NCI-H2196 treated with DMSO at 0.1 percent for 48 hours (cell line): ENCODE data around the gene SERGEF.

Experiments used
- DNase-seq: peaks from one replicate; lab custom pipeline; 2025; ENCODE audit not compliant: unreplicated experiment; lab: John Stamatoyannopoulos, UW

The SERGEF gene

DNA sequence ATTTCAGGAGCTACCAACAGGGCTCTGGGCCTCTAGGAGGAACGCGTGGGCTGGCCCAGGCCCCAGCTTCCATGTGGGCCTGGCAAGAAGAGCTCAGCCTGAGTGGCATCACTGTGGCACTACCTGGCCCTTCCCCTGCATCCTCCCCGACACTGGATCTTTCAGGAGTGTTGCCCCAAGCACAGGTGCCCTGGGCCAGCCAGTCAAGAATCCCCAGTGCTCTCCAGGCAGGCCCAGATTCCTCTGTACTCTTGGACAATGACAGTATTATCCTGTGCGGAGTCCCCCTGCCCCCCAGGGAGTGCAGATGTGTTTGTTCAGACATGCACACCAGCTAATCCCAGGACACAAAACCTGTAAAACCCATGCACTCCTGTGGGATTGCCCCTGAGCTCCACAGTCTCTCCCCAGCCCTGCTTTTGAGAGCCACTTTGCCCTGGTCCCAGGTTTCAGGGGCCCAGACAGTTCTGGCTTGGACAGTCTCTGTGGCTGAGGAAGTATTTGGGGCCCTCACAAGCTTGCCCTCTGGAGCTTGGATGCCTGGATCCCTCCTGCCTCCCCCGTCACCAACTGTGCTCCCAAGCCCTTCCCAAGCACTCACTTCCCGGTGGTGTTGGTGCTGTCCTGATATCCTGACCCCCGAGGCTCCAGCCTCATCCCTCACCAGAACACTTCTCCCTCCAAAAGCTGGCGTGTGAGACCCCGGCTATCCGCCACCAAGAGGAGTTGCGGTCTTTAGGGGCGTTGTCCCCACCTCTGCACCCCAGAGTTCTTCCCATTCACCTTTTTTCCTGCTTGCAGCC is 238.4 kb downstream of the SERGEF start:
- DNase-seq: no peak

DNA sequence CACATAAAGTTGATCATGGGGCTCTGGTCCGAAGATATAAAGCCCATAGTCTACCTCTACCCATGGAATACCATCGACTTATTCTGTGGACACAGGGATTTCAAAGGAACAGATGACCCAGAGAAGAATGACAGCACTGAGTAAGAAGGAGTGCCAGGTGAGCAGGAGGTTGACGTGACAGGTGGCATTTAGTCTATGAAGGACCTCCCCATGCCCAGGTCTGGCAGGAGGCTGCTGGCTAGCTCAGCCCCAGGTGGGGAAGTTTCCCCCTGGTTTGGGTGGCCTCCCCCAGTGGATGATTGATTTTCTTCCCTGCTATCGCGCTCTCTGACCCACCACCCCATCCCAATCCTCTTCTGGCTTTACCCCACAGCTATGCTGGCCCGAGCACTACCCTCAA is 239.2 kb downstream of the SERGEF start:
- DNase-seq: no peak

DNA sequence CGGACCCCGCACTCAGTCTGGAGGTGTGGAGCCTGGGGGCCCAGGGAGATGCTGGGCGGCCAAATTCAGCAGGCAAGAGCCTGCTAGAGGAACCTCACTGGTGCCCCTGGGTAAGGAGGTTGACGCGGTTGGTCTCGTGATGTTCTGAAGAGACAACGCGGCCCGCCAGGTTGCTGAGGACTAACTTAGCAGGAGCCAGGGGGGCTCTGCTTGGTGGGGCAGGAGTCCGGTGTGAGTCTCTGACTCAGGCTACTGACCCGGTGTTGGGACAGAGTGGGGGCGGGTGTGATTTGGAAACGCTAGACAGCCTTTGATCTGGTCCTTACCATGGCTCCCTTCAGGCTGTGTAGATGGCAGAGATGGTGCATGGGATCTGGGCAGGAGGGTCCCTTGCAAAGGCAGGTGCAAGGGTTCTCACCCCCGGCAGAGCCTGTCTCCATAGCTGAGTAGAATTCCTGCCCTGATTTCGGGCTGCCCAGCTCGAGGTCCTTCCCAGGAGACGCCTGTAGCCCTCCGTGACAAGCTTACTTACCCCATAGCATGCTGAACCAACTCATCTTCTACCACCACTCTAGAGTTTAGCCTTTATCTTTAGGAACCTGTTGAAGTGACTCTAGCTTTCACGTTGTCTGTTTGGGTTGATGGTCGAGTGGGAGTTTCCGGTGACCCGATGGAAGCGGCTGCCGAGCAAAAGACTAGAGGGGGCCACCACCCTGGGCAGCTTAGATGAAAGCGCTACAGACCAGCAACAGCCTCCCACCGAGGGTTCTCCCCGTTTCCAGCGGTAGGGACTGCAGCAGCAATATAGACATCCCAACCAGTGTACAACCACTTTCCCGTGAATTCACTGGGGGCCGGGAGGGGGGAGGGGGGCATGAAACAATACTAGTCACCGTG is 239.9 kb downstream of the SERGEF start:
- DNase-seq: no peak

DNA sequence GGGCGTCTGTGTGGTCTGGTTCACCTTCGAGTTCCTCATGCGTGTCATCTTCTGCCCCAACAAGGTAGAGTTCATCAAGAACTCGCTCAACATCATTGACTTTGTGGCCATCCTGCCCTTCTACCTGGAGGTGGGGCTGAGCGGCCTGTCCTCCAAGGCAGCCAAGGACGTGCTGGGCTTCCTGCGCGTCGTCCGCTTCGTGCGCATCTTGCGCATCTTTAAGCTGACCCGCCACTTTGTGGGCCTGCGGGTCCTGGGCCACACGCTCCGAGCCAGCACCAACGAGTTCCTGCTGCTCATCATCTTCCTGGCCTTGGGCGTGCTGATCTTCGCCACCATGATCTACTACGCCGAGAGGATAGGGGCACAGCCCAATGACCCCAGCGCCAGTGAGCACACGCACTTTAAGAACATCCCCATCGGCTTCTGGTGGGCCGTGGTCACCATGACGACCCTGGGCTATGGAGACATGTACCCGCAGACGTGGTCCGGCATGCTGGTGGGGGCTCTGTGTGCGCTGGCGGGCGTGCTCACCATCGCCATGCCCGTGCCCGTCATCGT is 240.9 kb downstream of the SERGEF start:
- no peak for DNase-seq

DNA sequence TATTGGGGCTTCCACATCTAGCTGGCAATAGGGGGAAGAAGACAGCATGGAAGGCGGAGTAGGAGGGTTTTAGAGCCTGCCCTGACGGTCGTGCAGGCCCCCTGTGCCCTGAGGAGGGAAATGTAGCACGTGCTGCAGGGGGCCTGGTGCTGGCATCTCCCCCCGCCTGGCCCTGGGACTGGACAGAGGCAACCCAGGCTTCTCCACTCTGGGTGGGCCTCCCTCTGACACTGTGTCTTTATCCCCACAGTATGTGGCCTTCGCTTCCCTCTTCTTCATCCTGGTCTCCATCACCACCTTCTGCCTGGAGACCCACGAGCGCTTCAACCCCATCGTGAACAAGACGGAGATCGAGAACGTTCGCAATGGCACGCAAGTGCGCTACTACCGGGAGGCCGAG is 241.4 kb downstream of the SERGEF start:
- no peak for DNase-seq

DNA sequence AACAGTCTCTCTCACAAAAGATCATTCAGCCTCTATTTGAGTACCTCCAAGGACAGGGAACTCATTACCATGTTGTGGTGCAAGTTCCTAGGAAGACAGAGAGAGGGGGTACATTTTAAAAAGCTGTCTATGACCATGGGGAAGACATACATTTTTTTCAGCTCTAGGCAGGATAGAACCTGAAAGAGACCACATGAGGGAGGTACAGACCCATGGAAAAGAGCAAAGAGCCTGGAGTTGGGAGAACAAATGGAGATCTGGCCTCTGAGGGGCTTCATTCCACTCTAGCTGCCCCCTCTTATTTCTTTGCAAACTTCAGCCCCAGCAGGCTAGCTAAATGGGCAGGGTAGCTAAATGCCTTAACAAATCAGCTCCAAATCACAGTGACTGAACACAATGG is 241.9 kb downstream of the SERGEF start:
- no peak for DNase-seq

DNA sequence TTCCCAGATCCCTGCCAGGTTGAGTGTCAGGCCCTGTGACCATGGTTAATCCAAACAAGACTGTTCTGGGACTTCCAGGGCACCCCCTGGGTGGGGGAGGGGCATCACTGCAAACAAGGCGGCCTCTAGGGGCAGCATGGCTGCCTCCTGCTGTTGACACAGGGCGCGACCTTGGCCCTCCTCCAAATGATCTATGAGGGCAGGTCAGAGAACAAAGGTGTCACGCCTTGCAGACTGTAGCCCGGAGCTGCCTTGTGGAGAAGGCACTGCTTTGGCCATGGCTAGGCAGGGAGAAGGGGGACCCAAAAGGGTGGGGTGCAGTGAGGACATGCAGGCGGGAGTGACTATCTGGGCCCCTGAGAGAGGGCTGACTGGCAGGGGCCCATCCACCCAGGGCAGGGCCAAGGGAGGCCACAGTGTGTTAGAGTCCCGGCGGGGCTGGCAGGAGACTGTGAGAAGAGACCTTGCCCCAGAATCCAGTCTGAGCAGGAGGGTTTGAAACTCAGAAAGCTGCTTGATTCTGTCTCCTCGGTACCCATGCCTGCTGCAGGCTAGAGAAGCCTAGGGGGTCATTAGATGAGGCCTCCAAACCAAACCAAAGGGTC is 242.7 kb downstream of the SERGEF start:
- peak; percentile 44 for DNase-seq

DNA sequence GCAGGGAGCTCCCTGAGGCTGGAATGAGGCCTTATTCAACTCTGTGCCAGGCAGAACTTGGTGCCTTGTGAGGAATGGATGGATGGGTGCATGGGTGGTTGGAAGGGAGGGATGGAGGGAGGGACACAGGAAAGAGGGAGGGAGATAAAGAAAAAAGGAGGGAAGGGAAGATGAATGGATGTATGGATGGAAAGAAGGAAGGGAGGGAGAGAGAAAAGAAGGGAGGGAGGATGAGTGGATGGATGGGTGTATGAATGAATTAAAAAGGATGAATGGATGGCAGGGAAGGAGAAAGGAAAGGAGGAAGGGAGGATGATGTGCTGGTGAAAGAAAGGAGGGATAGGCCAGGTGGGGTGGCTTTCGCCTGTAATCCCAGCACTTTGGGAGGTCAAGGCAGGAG is 243.6 kb downstream of the SERGEF start:
- no peak for DNase-seq

DNA sequence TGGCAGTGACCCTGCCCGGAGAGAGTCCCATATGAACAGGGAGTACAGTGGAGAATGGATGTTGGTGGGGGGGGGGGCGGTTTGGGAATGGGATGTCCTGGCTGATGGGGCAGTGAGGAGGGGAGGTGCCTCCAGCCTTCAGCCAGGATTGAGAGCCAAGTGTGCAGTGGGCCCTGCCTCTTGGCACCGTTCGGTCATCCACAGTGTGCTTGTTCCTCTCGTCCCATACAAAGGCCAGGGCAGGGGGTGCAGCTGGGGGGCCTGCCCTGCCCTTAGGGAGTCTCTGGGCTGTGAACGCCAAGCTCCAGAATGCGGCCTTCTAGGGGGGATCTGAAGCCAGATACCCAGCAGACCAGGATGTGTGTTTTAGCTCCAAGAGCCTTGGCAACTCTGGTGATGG is 244.3 kb downstream of the SERGEF start:
- no peak for DNase-seq

DNA sequence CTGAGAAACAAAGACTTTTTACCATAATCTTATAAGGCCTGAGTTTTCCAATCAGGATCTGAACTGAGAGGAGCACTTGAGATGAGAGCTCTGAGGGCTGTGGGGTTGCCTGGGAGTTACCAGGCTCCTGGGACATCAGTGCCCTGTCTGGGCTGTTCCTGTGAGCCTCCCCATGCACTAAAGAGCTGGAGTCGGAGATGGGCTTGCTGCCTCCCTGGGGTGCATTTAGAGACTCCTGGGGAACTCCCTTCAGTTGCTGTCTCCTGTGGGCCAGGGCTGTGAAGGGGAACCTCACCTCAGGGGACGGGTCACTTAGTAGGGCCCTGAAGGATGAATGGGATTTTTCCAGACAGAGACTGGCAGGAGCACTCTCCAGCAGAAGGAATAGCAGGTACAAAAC is 244.9 kb downstream of the SERGEF start:
- DNase-seq: no peak

- DNase-seq: no peak
Measured at GRCh38 chr11:17767301-17767885, 245.5 kb downstream of the SERGEF start.

GRCh38 chr11:17766590-17766989 is 246.3 kb downstream of the SERGEF start:
- no peak for DNase-seq

DNA sequence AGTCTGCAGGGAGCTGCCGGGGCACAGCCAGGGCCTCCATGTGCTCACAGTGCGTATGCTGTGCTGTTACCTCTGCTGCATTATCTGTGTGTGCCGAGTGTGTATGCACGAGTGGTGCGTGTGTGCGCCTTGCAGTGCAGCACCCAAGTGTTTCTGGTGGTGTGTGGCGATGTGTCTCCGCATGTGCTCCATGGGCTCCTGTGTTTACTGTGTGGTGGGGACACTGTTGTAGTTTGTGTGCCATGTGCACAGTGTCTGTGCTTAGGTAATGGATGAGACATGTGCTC is 246.8 kb downstream of the SERGEF start:
- DNase-seq: no peak

DNA sequence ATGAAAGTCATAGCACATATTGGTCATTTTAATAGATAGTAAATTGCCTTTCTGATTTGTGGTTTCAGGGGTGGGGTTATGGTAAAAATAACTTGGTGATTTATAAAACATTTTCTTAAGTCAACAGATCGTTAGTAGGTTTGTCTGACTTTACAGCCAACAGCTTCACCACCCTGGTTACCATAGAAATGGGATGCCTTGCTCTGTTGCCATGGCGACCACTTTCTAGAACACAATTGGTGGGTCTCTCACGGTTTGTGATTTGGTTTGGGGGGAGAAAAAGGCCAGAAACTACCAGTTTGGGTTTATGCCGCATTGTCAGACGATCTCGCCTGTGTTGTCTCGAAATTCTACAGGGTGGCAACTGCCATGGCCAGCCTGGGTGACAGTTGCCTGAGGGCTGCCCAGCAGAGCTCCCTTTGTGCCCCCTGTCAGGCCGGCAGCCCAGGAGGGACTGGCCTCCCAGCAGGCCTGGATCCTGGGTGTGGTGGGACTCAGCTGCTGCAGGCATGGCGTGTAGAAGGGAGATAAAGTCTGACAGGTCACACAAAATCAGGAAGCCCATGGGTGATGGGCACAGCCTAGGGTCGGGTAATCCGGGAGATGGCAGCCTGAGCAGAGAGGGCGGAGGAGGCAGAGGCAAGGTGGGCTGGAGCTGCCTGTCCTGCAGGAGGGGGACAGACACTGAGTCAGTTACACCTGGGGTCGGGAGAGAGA is 247.3 kb downstream of the SERGEF start:
- peak; percentile 2 for DNase-seq

- DNase-seq: no peak
Measured at GRCh38 chr11:17764446-17765218, 248.2 kb downstream of the SERGEF start.

DNA sequence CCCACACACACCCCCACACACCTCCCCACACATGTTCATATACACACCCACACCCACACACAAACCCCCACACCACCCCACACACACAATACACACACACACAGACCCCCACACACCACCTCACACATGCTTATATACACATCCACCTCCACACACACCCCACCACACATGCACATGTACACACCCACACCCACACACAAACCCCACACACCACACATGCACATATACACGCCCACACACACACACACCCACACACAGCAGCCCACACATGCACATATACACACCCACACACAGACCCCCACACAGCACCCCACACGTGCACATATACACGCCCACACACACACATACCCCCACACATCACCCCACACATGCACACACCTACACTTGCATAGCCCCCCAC is 249.1 kb downstream of the SERGEF start:
- no peak for DNase-seq

DNA sequence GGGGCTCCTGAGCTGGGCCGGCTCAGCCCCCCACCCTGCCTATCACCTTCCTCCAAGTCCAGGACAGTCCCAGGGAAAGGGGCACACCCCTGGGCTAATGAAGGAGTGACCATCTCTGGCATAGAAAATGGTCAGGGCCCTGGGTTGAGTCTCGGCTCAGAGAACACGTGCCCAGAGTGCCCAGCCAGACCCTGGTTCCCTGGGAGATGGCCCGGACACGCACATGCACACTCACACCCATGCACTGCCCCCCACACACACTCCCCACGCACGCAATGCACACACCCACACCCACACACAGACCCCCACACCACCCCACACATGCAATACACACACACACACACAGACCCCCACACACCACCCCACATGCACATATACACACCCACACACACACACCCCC is 249.6 kb downstream of the SERGEF start:
- DNase-seq: no peak

GRCh38 chr11:17762309-17762974 is 250.4 kb downstream of the SERGEF start:
- DNase-seq: no peak
